ENCODE data around the gene TCEAL8.

The TCEAL8 gene

DNA sequence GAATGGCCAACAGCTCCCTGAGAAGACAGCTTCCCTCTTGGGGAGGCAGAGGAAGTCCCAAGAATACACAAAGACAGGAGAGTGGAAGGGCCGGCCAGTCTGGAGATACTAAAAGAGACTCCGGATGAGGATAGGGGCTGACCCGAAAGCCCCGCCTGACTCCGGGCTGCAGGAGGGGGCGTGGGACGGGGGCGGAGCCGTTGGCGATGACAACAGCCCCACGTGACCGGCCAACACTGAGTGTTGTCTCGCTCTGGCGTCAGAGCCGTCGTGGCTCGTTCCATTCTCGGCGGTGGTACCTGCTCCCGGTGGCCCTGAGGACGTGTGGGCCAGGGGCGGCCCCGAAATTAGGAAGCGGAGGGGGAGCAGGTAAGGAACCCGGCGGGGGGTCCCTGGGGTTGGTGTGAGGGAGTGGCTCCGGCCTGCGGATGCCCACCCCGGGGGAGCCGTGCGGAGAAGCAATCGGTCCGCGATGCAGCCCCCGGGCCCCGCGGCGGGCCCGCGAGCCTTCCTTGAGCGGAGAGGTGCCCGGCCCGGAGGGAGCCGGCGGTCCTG lies 40.0 kb downstream of the TCEAL8 start, which contains the start of gene BEX4:
BEX4 (plus strand) TSS at position 239 of the 555 bp plus-strand sequence. CDS start 1,046 bp downstream, outside the sequence.
- peak; percentile 75 for DNase-seq (ENCODE audit: low spot score)

DNA sequence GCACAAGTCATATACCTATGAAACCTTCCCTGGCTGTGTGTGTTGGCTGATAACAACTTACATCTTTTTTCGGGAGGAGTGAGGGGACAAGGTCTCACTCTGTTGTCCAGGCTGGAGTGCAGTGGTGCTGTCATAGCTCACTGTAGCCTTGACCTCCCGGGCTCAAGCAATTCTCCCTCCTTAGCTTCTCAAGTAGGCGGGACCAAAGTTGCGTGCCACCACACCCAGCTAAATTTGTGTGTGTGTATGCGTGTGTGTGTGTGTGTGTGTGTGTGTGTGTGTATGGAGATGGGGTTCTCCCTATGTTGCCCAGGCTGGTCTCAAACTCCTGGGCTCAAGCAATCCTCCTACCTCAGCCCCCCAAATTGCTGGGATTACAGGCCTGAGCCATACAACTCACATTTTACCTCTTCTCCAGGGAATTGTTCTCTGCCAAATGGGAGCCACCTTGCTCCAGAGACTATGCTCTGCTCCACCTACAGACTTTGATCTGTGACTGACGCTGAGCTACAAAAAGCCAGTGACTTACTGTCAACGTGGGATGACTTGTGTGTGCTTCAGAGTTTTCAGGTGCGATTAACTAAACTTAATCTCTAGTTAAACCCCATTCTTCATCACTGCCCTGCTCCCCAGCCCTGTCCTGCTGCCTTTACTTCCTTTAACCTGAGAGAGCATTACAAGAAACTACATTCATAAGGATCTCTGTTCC lies 42.1 kb downstream of the TCEAL8 start:
- no peak for DNase-seq (ENCODE audit: low spot score)

DNA sequence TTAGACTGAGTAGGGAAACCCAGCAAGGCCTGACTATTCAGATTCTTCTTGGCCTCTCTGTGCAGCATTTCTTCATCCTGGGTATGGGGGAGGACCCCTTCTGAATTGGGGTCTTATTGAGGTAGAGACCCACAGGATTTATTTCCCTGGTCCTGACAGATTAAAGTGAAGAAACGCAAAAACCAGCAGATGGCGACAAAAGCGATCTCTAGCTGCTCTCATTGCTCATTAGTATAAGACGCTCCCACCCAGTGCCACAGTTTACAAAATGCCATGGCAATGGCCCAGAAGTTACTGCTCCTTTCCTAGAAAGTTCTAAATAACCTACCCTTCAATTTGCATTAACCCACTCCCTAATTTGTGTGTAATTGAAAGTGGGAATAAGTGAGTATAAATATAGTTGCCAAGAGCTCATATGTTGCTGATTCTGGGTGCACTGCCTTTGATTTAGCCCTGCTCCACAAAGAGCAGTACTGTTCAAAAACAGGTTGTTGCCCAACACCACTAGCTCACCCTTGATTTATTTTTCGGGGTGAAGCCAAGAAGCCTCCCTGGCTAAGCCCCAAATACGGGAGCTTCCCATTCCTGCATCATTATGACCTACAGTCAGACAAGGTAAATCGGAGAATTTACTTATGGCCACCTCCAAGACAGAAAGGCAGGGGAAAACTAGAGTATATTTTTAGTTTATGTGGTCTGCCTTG lies 43.8 kb downstream of the TCEAL8 start:
- DNase-seq (ENCODE audit: low spot score), result peak; percentile 33

DNA sequence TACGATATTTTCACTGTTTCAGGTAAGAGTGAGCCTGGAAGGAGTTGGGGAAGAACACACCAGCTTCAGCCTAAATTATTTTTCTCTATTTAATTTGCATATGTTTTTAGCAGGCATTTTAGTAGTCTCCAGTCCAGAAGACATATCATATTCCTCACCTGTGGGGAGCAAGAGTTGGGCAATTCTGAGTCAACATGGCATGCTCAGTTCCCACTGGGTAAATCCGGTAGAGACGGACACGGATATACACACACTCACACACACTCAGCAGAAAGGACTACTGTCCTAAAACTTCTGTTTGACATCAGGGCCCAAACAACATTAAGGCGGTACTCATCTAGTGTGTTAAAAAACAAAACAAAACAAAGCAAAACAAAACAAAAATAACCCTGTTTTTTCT lies 44.9 kb downstream of the TCEAL8 start:
- DNase-seq (ENCODE audit: low spot score), result no peak

Measured in AG08396 (cell line).